ENCODE results near the gene KCNQ2.

Gene KCNQ2

GRCh38 chr20:63497138-63497945 lies 24.9 kb upstream of the KCNQ2 start:
- H3K27ac Mint-ChIP-seq = no peak overlapping the region
- no peaks in the 10 kb centered on the region for H3K36me3 Mint-ChIP-seq (ENCODE audit: low read depth)
- H3K27me3 Mint-ChIP-seq = peaks cover 13% of the 10 kb centered on the region
- H3K9me3 Mint-ChIP-seq = no peaks in the 10 kb centered on the region
- H3K4me3 Mint-ChIP-seq = no peak overlapping the region
- peaks cover 5% of the 10 kb centered on the region for H3K4me1 Mint-ChIP-seq (ENCODE audit: low read depth)

- Mint-ChIP-seq H3K9me3 (no peaks in the 10 kb centered on the region), H3K36me3 (ENCODE audit: low read depth) (no peaks in the 10 kb centered on the region), H3K27ac (no peak overlapping the region), H3K4me3 (no peak overlapping the region), H3K27me3 (peaks cover 13% of the 10 kb centered on the region), H3K4me1 (ENCODE audit: low read depth) (peaks cover 5% of the 10 kb centered on the region)
These were observed 24.2 kb upstream of the KCNQ2 start for GRCh38 chr20:63496596-63497120.

- Mint-ChIP-seq H3K27ac (no peak overlapping the region), H3K27me3 (peaks cover 9% of the 10 kb centered on the region), H3K4me3 (peak overlapping the region; percentile 32), H3K9me3 (no peaks in the 10 kb centered on the region), H3K4me1 (ENCODE audit: low read depth) (peaks cover 5% of the 10 kb centered on the region), H3K36me3 (ENCODE audit: low read depth) (no peaks in the 10 kb centered on the region)
These were observed 23.5 kb upstream of the KCNQ2 start for GRCh38 chr20:63495741-63496595.

- H3K27ac Mint-ChIP-seq = no peak overlapping the region
- no peaks in the 10 kb centered on the region for H3K36me3 Mint-ChIP-seq (ENCODE audit: low read depth)
- peaks cover 5% of the 10 kb centered on the region for H3K4me1 Mint-ChIP-seq (ENCODE audit: low read depth)
- H3K27me3 Mint-ChIP-seq = peaks cover 12% of the 10 kb centered on the region
- no peak overlapping the region for H3K4me3 Mint-ChIP-seq
- no peaks in the 10 kb centered on the region for H3K9me3 Mint-ChIP-seq
These were observed 22.8 kb upstream of the KCNQ2 start for GRCh38 chr20:63495167-63495720.

- no peak overlapping the region for H3K27ac Mint-ChIP-seq
- H3K36me3 Mint-ChIP-seq (ENCODE audit: low read depth) = no peaks in the 10 kb centered on the region
- H3K9me3 Mint-ChIP-seq = no peaks in the 10 kb centered on the region
- H3K4me3 Mint-ChIP-seq = no peak overlapping the region
- peaks cover 5% of the 10 kb centered on the region for H3K4me1 Mint-ChIP-seq (ENCODE audit: low read depth)
- H3K27me3 Mint-ChIP-seq = peaks cover 15% of the 10 kb centered on the region
These were observed 22.1 kb upstream of the KCNQ2 start for GRCh38 chr20:63494420-63495166.

GRCh38 chr20:63494084-63494419 lies 21.6 kb upstream of the KCNQ2 start:
- no peak overlapping the region for H3K27ac Mint-ChIP-seq
- H3K4me3 Mint-ChIP-seq = no peak overlapping the region
- H3K36me3 Mint-ChIP-seq (ENCODE audit: low read depth) = no peaks in the 10 kb centered on the region
- H3K9me3 Mint-ChIP-seq = no peaks in the 10 kb centered on the region
- peaks cover 16% of the 10 kb centered on the region for H3K27me3 Mint-ChIP-seq
- H3K4me1 Mint-ChIP-seq (ENCODE audit: low read depth) = peaks cover 5% of the 10 kb centered on the region

- Mint-ChIP-seq H3K9me3 (no peaks in the 10 kb centered on the region), H3K4me1 (ENCODE audit: low read depth) (peaks cover 5% of the 10 kb centered on the region), H3K27ac (no peak overlapping the region), H3K4me3 (no peak overlapping the region), H3K27me3 (peaks cover 16% of the 10 kb centered on the region), H3K36me3 (ENCODE audit: low read depth) (no peaks in the 10 kb centered on the region)
These were observed 21.1 kb upstream of the KCNQ2 start for GRCh38 chr20:63493563-63494020.

GRCh38 chr20:63492982-63493381 lies 20.5 kb upstream of the KCNQ2 start:
- no peaks in the 10 kb centered on the region for H3K36me3 Mint-ChIP-seq (ENCODE audit: low read depth)
- H3K27me3 Mint-ChIP-seq = peaks cover 16% of the 10 kb centered on the region
- no peak overlapping the region for H3K27ac Mint-ChIP-seq
- H3K4me1 Mint-ChIP-seq (ENCODE audit: low read depth) = peaks cover 5% of the 10 kb centered on the region
- H3K9me3 Mint-ChIP-seq = no peaks in the 10 kb centered on the region
- H3K4me3 Mint-ChIP-seq = peak overlapping the region; percentile 23

GRCh38 chr20:63492518-63492917 lies 20.1 kb upstream of the KCNQ2 start:
- Mint-ChIP-seq H3K36me3 (ENCODE audit: low read depth) (no peaks in the 10 kb centered on the region), H3K27ac (no peak overlapping the region), H3K9me3 (no peaks in the 10 kb centered on the region), H3K4me3 (no peak overlapping the region), H3K27me3 (peaks cover 16% of the 10 kb centered on the region), H3K4me1 (ENCODE audit: low read depth) (peaks cover 5% of the 10 kb centered on the region)

GRCh38 chr20:63491635-63492230 lies 19.3 kb upstream of the KCNQ2 start:
- no peaks in the 10 kb centered on the region for H3K36me3 Mint-ChIP-seq (ENCODE audit: low read depth)
- H3K4me1 Mint-ChIP-seq (ENCODE audit: low read depth) = peaks cover 5% of the 10 kb centered on the region
- no peak overlapping the region for H3K27ac Mint-ChIP-seq
- peaks cover 15% of the 10 kb centered on the region for H3K27me3 Mint-ChIP-seq
- H3K9me3 Mint-ChIP-seq = no peaks in the 10 kb centered on the region
- H3K4me3 Mint-ChIP-seq = no peak overlapping the region

GRCh38 chr20:63491078-63491477 lies 18.6 kb upstream of the KCNQ2 start:
- Mint-ChIP-seq H3K27ac (no peak overlapping the region), H3K4me1 (ENCODE audit: low read depth) (peaks cover under 1% of the 10 kb centered on the region), H3K27me3 (peaks cover 15% of the 10 kb centered on the region), H3K9me3 (no peaks in the 10 kb centered on the region), H3K4me3 (no peak overlapping the region), H3K36me3 (ENCODE audit: low read depth) (no peaks in the 10 kb centered on the region)

GRCh38 chr20:63490416-63490815 lies 18.0 kb upstream of the KCNQ2 start:
- Mint-ChIP-seq H3K4me1 (ENCODE audit: low read depth) (no peaks in the 10 kb centered on the region), H3K36me3 (ENCODE audit: low read depth) (no peaks in the 10 kb centered on the region), H3K27ac (no peak overlapping the region), H3K4me3 (no peak overlapping the region), H3K9me3 (no peaks in the 10 kb centered on the region), H3K27me3 (peaks cover 19% of the 10 kb centered on the region)

- H3K4me1 Mint-ChIP-seq (ENCODE audit: low read depth) = no peaks in the 10 kb centered on the region
- H3K36me3 Mint-ChIP-seq (ENCODE audit: low read depth) = no peaks in the 10 kb centered on the region
- H3K4me3 Mint-ChIP-seq = no peak overlapping the region
- no peak overlapping the region for H3K27ac Mint-ChIP-seq
- H3K9me3 Mint-ChIP-seq = no peaks in the 10 kb centered on the region
- peaks cover 23% of the 10 kb centered on the region for H3K27me3 Mint-ChIP-seq
These were observed 16.1 kb upstream of the KCNQ2 start for GRCh38 chr20:63488315-63489251.
